GM12878 (cell line): ENCODE measurements around the gene ITPRIPL1. TPM values are rescaled to one million over a fixed set of nuclear protein-coding genes. Genes with fewer than 3 reads are reported as not detected.
A peak's percentile ranks its signal among the peaks of the same experiment; 100 is the strongest.

Experiments used
- ATAC-seq: fragments of 200-7000 bp; cut with Tn5 transposase; 3 replicates; pipeline ENCODE4 v1.9.1; 2020; ENCODE audit warnings: mild to moderate bottlenecking, moderate library complexity
- BruUV-seq: library from RNA; stranded (reverse); fragments of 400-500 nt; replicated peaks from 2 replicates; lab custom pipeline; 2021; lab: Mats Ljungman, UMichigan
- CTCF ChIA-PET: fragments of 300-600 bp; sonication (Branson Sonifier 250); formaldehyde crosslinking; extraction: SDS; loops from one replicate; lab custom pipeline; 2021; ENCODE audit warnings: inconsistent platforms; lab: Yijun Ruan, JAX
- POLR2A ChIA-PET: fragments of 350-600 bp; formaldehyde crosslinking; extraction: SDS; loops from one replicate; lab custom pipeline; 2021; ENCODE audit warnings: inconsistent platforms; lab: Charles Lee
- RAD21 ChIA-PET: fragments of 300-600 bp; sonication (Branson Sonifier 250); formaldehyde crosslinking; loops from one replicate; lab custom pipeline; 2023; ENCODE audit warnings: antibody characterized with exemption; ENCODE audit not compliant: unreplicated experiment; lab: Charles Lee
- SMC1A ChIA-PET: fragments of 300-600 bp; sonication (Branson Sonifier 250); formaldehyde crosslinking; loops from one replicate; lab custom pipeline; 2023; ENCODE audit not compliant: unreplicated experiment, uncharacterized antibody; lab: Charles Lee
- DNase-seq: peaks from one replicate; pipeline ENCODE4 v3.0.0-alpha.2; 2011; ENCODE audit warnings: low read depth, low spot score
- FAIRE-seq: peaks from 3 replicates; lab custom pipeline; 2011; peaks lifted over from hg19 to GRCh38; lab: Jason Lieb, UNC
- H2AFZ ChIP-seq: 2 replicates; pipeline ENCODE4 v1.6.0; 2011; ENCODE audit warnings: low read depth, low read length, control low read depth; ENCODE audit not compliant: control insufficient read depth
- H3K27ac ChIP-seq: 2 replicates; pipeline ENCODE4 v1.5.1; 2011; ENCODE audit warnings: control low read depth; ENCODE audit not compliant: control insufficient read depth, insufficient read depth
- H3K27me3 ChIP-seq, 2 experiments: replicated peaks in 1 of 2; 2 replicates each; pipeline versions ENCODE4 v1.6.0 to v1.6.1; 2011; ENCODE audit warnings: low read length in 1 of 2; ENCODE audit not compliant: control insufficient read depth in 2 of 2, insufficient read depth in 2 of 2
- H3K36me3 ChIP-seq, 2 experiments: 2 replicates each; pipeline ENCODE4 v1.5.1; 2011; ENCODE audit warnings: low read length in 1 of 2; ENCODE audit not compliant: control insufficient read depth in 2 of 2, insufficient read depth in 2 of 2
- H3K4me1 ChIP-seq: 2 replicates; pipeline ENCODE4 v1.6.1; 2011; ENCODE audit warnings: mild to moderate bottlenecking, low read length, moderate library complexity, mixed read lengths; ENCODE audit not compliant: control insufficient read depth, insufficient read depth
- H3K4me2 ChIP-seq: 2 replicates; pipeline ENCODE4 v1.6.0; 2011; ENCODE audit warnings: control low read depth; ENCODE audit not compliant: control insufficient read depth, insufficient read depth
- H3K4me3 ChIP-seq: fragments of 200-600 bp; sonication (generic); 2 replicates; pipeline ENCODE4 v1.5.1; 2016
- H3K79me2 ChIP-seq: 2 replicates; pipeline ENCODE4 v1.6.0; 2011; ENCODE audit warnings: low read length; ENCODE audit not compliant: control insufficient read depth, insufficient read depth
- H3K9ac ChIP-seq: 2 replicates; pipeline ENCODE4 v1.8.0; 2011; ENCODE audit warnings: low read length, control low read depth, mixed read lengths; ENCODE audit not compliant: control insufficient read depth, insufficient read depth
- H3K9me3 ChIP-seq: replicated peaks from 3 replicates; pipeline ENCODE4 v1.5.1; 2011; ENCODE audit warnings: mild to moderate bottlenecking, low read length; ENCODE audit not compliant: control insufficient read depth, insufficient read depth
- H4K20me1 ChIP-seq: 2 replicates; pipeline ENCODE4 v1.6.0; 2011; ENCODE audit not compliant: control insufficient read depth, insufficient read depth
- BCL3 ChIP-seq: IDR thresholded peaks from 2 replicates; pipeline ENCODE4 v1.6.1; 2011; ENCODE audit warnings: borderline replicate concordance, low read depth, mild to moderate bottlenecking, moderate library complexity, low read length; ENCODE audit not compliant: insufficient read depth, poor library complexity, severe bottlenecking
- CHD1 ChIP-seq: IDR thresholded peaks from 2 replicates; pipeline ENCODE4 v1.6.1; 2012; ENCODE audit warnings: low read depth, low read length, improper control_type of control experiment
- E2F4 ChIP-seq: IDR thresholded peaks from 2 replicates; pipeline ENCODE4 v1.6.1; 2012; ENCODE audit warnings: low read depth, low read length, improper control_type of control experiment
- EED ChIP-seq: sonication (generic); IDR thresholded peaks from 2 replicates; pipeline ENCODE4 v1.6.1; 2016; ENCODE audit warnings: antibody characterized with exemption, low read depth
- IKZF1 ChIP-seq: fragments of 450-650 bp; conservative IDR thresholded peaks from 2 replicates; pipeline ENCODE4 v1.6.1; 2017; ENCODE audit warnings: antibody characterized with exemption, mild to moderate bottlenecking
- IKZF2 ChIP-seq, 2 experiments: fragments of 450-650 bp; IDR thresholded peaks; 2 replicates each; pipeline ENCODE4 v1.6.1; 2017; ENCODE audit warnings: mild to moderate bottlenecking in 2 of 2, moderate library complexity in 2 of 2
- MXI1 ChIP-seq: fragments of 150-350 bp; IDR thresholded peaks from 2 replicates; pipeline ENCODE4 v1.6.1; 2011; ENCODE audit warnings: low read depth, mild to moderate bottlenecking, inconsistent platforms, low read length, improper control_type of control experiment
- MYB ChIP-seq: fragments of 150-350 bp; IDR thresholded peaks from 2 replicates; pipeline ENCODE4 v1.6.1; 2014; ENCODE audit warnings: mild to moderate bottlenecking, low read depth, low read length, borderline replicate concordance
- PRDM15 ChIP-seq: fragments of 450-650 bp; formaldehyde crosslinking; IDR thresholded peaks from 2 replicates; pipeline ENCODE4 v1.4.0; 2020; ENCODE audit warnings: mild to moderate bottlenecking, moderate library complexity
- SPI1 ChIP-seq: IDR thresholded peaks from 2 replicates; pipeline ENCODE4 v1.6.1; 2011; ENCODE audit warnings: low read depth, mild to moderate bottlenecking, low read length, moderate library complexity, borderline replicate concordance; ENCODE audit not compliant: insufficient read depth
- SREBF2 ChIP-seq: IDR thresholded peaks from 2 replicates; pipeline ENCODE4 v1.6.1; 2012; ENCODE audit warnings: mild to moderate bottlenecking, low read length
- SRF ChIP-seq, 2 experiments: IDR thresholded peaks; 2 replicates each; pipeline ENCODE4 v1.6.1; 2011; ENCODE audit warnings: low read depth in 2 of 2, low read length in 2 of 2, mild to moderate bottlenecking in 1 of 2, moderate library complexity in 1 of 2
- SUPT20H ChIP-seq: IDR thresholded peaks from 2 replicates; pipeline ENCODE4 v1.6.1; 2011; ENCODE audit warnings: low read depth, mild to moderate bottlenecking, low read length, moderate library complexity, borderline replicate concordance; ENCODE audit not compliant: control insufficient read depth
- TAF1 ChIP-seq: IDR thresholded peaks from 2 replicates; pipeline ENCODE4 v1.6.1; 2011; ENCODE audit warnings: mild to moderate bottlenecking, low read depth, low read length, borderline replicate concordance
- USF1 ChIP-seq: IDR thresholded peaks from 2 replicates; pipeline ENCODE4 v1.6.1; 2011; ENCODE audit warnings: borderline replicate concordance, low read depth, mild to moderate bottlenecking, moderate library complexity, mixed read lengths, low read length; ENCODE audit not compliant: insufficient read depth; ENCODE audit errors: extremely low read length
- YY1 ChIP-seq: IDR thresholded peaks from 2 replicates; pipeline ENCODE4 v1.6.1; 2011; ENCODE audit warnings: low read depth, mild to moderate bottlenecking, low read length
- WGBS: methylation state at CpG from one replicate; pipeline ENCODE4 v1.1.6; 2016; ENCODE audit warnings: low lambda C conversion rate; ENCODE audit not compliant: insufficient replicate concordance, insufficient coverage; ENCODE audit errors: missing lambda C conversion rate; 5-methylcytosine and 5-hydroxymethylcytosine counted together
- in situ Hi-C: fragments of 300-500 bp; cut with MboI; formaldehyde crosslinking; loops from 9 replicates; pipeline ENCODE4 v1.14.3; 2018; ENCODE audit warnings: mixed read lengths
- intact Hi-C: fragments of 100-400 bp; cut with micrococcal nuclease; formaldehyde crosslinking; loops from one replicate; pipeline ENCODE4 v1.14.2; 2022; ENCODE audit not compliant: unreplicated experiment
- polyA plus RNA-seq, 11 experiments: library from polyadenylated mRNA; depleted of rRNA in 4 of 11; unstranded in 6 of 11; stranded (reverse) in 5 of 11; fragments of >200 nt; fragmentation: Nextera tagmentation in 4 of 11; fragmentation: Illumina TruSeq in 1 of 11; extraction: Ambion mirVana in 4 of 11; extraction: Trizol in 1 of 11; gene quantifications; 1 replicate in 1 of 11; 2 replicates in 10 of 11; pipeline versions ENCODE4 v1.2.1 to v1.2.3, GENCODE V29; 2011 to 2016; ENCODE audit warnings: inconsistent platforms in 2 of 11, missing spikeins in 2 of 11, low read depth in 1 of 11
- total RNA-seq, 4 experiments: library from RNA; depleted of rRNA in 3 of 4; stranded (reverse); fragments of >200 nt in 3 of 4; fragmentation: Illumina TruSeq in 1 of 4; extraction: Trizol in 1 of 4; gene quantifications; 2 replicates each; pipeline versions ENCODE4 v1.2.1 to v1.2.3, GENCODE V29; 2013 to 2021

ITPRIPL1 gene
- total and polyA plus RNA-seq, 10 of the 15 experiments (the other 5 are each of a cell fraction or from before 2014, with no cell fraction given) = 4.9 to 28.7 (median 14.3) TPM

GRCh38 chr2:96336873-96337272 is 11.8 kb downstream of the ITPRIPL1 start:
- FAIRE-seq (no peak), ATAC-seq (no peak), DNase-seq (no peak)
- Histone ChIP-seq H3K4me1 (peaks cover 37% of the 10 kb centered on the region), H2AFZ (peak overlapping the region; percentile 3), H4K20me1 (no peaks in the 10 kb centered on the region), H3K9ac (peak overlapping the region; percentile 62), H3K4me2 (peak overlapping the region; percentile 78), H3K9me3 (no peaks in the 10 kb centered on the region; the same call in 2 of the 3 replicates), H3K4me3 (peak overlapping the region; percentile 81), H3K36me3 (peaks cover 3% of the 10 kb centered on the region in 2 experiments; a peak in 3 of 4 replicates), H3K79me2 (peaks cover 66% of the 10 kb centered on the region), H3K27ac (peak overlapping the region; percentile 96), H3K27me3 (no peaks in the 10 kb centered on the region)
- in situ Hi-C loops (no loop called here), intact Hi-C loops (loop anchor here (2.0 to 5.0 kb wide), 5 partner anchors 32 to 200 kb away; partner anchors contain the start of genes ARID5A, DUSP2, SNRNP200 and STARD7)
- RAD21 ChIA-PET = interaction anchor here (1.0 to 4.7 kb wide), 6 partner anchors 9 to 173 kb away, joined by 3 to 44 read pairs (median 4); partner anchors contain the start of gene ITPRIPL1
- CTCF ChIA-PET = interaction anchor here (0.8 to 1.6 kb wide), 4 partner anchors 8 to 173 kb away, joined by 3 to 6 read pairs (median 3); partner anchors contain the start of gene ITPRIPL1
- SMC1A ChIA-PET = interaction anchor here (0.8 to 16.6 kb wide), 8 partner anchors 7 to 134 kb away, joined by 3 to 231 read pairs (median 5); partner anchors contain the start of gene ITPRIPL1
- BruUV-seq = no TSS peak
- WGBS = 6% methylated on average over 3 of the region's 3 CpGs
- POLR2A ChIA-PET = interaction anchor here (0.5 to 4.2 kb wide), 12 partner anchors 8 to 209 kb away, joined by 3 to 151 read pairs (median 6); partner anchors contain the start of gene ITPRIPL1
- TF ChIP-seq CHD1 = no peak
- TF ChIP-seq E2F4 = no peak
- peak in 1 of 2 experiments; percentile 54; a peak in 3 of 4 replicates for TF ChIP-seq IKZF2 (IDR thresholded peaks at IDR 0.05)
- no peak for TF ChIP-seq MXI1
- TF ChIP-seq BCL3 = no peak
- no peak for TF ChIP-seq USF1
- TF ChIP-seq MYB = no peak
- peak; percentile 69 for TF ChIP-seq SPI1
- peak; percentile 37; the same call in 1 of the 2 replicates for TF ChIP-seq IKZF1
- no peak for TF ChIP-seq SRF (IDR thresholded peaks at IDR 0.05; ENCODE audit: low read depth in 2 of 2, low read length in 2 of 2)
- no peak for TF ChIP-seq SUPT20H
- TF ChIP-seq SREBF2 = no peak
- TF ChIP-seq YY1 = no peak
- TF ChIP-seq PRDM15 = no peak
- TF ChIP-seq TAF1 = no peak
- TF ChIP-seq EED = peak; percentile 36
